Upper lobe of left lung (tissue), 6 donors: ENCODE data around the gene PNLIPRP2. TPM values are rescaled to one million over a fixed set of nuclear protein-coding genes. Genes with fewer than 3 reads are reported as not detected.

ENCODE experiments used
- ATAC-seq, 2 donors: fragments of 200-7000 bp; cut with Tn5 transposase; one replicate each; pipeline ENCODE4 v1.9.1; 2022; ENCODE audit warnings: mild to moderate bottlenecking in 2 of 2, moderate library complexity in 2 of 2; ENCODE audit not compliant: low FRiP score in 2 of 2
- DNase-seq, 2 donors: peaks; one replicate each; pipeline ENCODE4 v3.0.0-alpha.2; 2019 to 2020
- H3K27ac ChIP-seq, 4 donors: fragments of 200-600 bp; sonication (generic); one replicate each; pipeline ENCODE4 v1.5.1; 2016 to 2019
- H3K27me3 ChIP-seq, 4 donors: fragments of 200-600 bp; sonication (generic); one replicate each; pipeline ENCODE4 v1.5.1; 2017 to 2019
- H3K36me3 ChIP-seq, 4 donors: fragments of 200-600 bp; sonication (generic); one replicate each; pipeline ENCODE4 v1.5.1; 2016 to 2019
- H3K4me1 ChIP-seq, 4 donors: fragments of 200-600 bp; sonication (generic); one replicate each; pipeline ENCODE4 v1.5.1; 2018 to 2019
- H3K4me3 ChIP-seq, 4 donors: fragments of 200-600 bp; sonication (generic); one replicate each; pipeline ENCODE4 v1.5.1; 2017 to 2019; ENCODE audit warnings: mild to moderate bottlenecking in 2 of 4, moderate library complexity in 1 of 4
- H3K9me3 ChIP-seq, 4 donors: fragments of 200-600 bp; sonication (generic); one replicate each; pipeline ENCODE4 v1.5.1; 2018 to 2019
- CTCF ChIP-seq, 6 experiments: fragments of 450-650 bp in 4 of 6; fragments of 200-600 bp in 2 of 6; sonication (generic) in 2 of 6; IDR thresholded peaks; one replicate each; pipeline ENCODE4 v1.5.1; 2016 to 2019; ENCODE audit warnings: antibody characterized with exemption in 6 of 6
- EP300 ChIP-seq, 4 donors: sonication (generic); formaldehyde crosslinking; IDR thresholded peaks; one replicate each; pipeline ENCODE4 v1.5.1; 2017; ENCODE audit warnings: antibody characterized with exemption in 4 of 4, control low read depth in 2 of 4
- POLR2A ChIP-seq, 4 donors: fragments of 450-650 bp; IDR thresholded peaks; one replicate each; pipeline ENCODE4 v1.5.1; 2016 to 2017; ENCODE audit warnings: antibody characterized with exemption in 4 of 4, mild to moderate bottlenecking in 2 of 4
- POLR2AphosphoS5 ChIP-seq, 2 donors: sonication (generic); formaldehyde crosslinking; IDR thresholded peaks; one replicate each; pipeline ENCODE4 v1.5.1; 2017; ENCODE audit warnings: antibody characterized with exemption in 2 of 2
- WGBS, 2 donors: methylation state at CpG; one replicate each; pipeline ENCODE4 v1.1.5; 2017 to 2018; 5-methylcytosine and 5-hydroxymethylcytosine counted together
- total RNA-seq, 6 donors: library from RNA; depleted of rRNA in 4 of 6; stranded (reverse); fragments of >200 nt in 4 of 6; gene quantifications; one replicate each; pipeline versions ENCODE4 v1.1.0 to v1.2.1, GENCODE V29; 2016 to 2021
- donor health status: DM: no; HTN: no; CAD: no; lungs with moderate emphysema.
- donor health status: DM: no; HTN: yes; CAD: no; lungs with severe emphysema.

PNLIPRP2 gene
- total RNA-seq, 6 donors from 2014 or later, result 0.49 to 0.88 TPM; not detected in 4

GRCh38 chr10:116613471-116613870 is 7.3 kb upstream of the PNLIPRP2 start:
- H3K27ac ChIP-seq, result no peak overlapping the region
- no peak for TF ChIP-seq EP300 (IDR thresholded peaks at IDR 0.05)
- TF ChIP-seq CTCF (IDR thresholded peaks at IDR 0.05), result no peak
- TF ChIP-seq POLR2AphosphoS5 (IDR thresholded peaks at IDR 0.05), result no peak
- no peak for TF ChIP-seq POLR2A (IDR thresholded peaks at IDR 0.05)

GRCh38 chr10:116614796-116615195 is 6.0 kb upstream of the PNLIPRP2 start:
- H3K4me1 ChIP-seq, result peaks cover 0 to under 1% (median 0%) of the 10 kb centered on the region in 4 donors
- H3K27ac ChIP-seq, result no peak overlapping the region
- no peak overlapping the region for H3K4me3 ChIP-seq
- DNase-seq, result no peak
- no peaks in the 10 kb centered on the region for H3K36me3 ChIP-seq
- WGBS, 2 donors, result 46 to 56% methylated on average over 2 of the region's 2 CpGs
- no peak for ATAC-seq
- H3K9me3 ChIP-seq, result no peaks in the 10 kb centered on the region
- no peaks in the 10 kb centered on the region for H3K27me3 ChIP-seq
- no peak for TF ChIP-seq POLR2AphosphoS5 (IDR thresholded peaks at IDR 0.05)
- no peak for TF ChIP-seq CTCF (IDR thresholded peaks at IDR 0.05)
- TF ChIP-seq POLR2A (IDR thresholded peaks at IDR 0.05), result no peak
- TF ChIP-seq EP300 (IDR thresholded peaks at IDR 0.05), result no peak

More at GRCh38 chr10:116613471-116613870, 7.3 kb upstream of the PNLIPRP2 start:
- Histone ChIP-seq H3K36me3 (no peaks in the 10 kb centered on the region), H3K4me3 (no peak overlapping the region), H3K27me3 (no peaks in the 10 kb centered on the region), H3K4me1 (peaks cover 0 to 8% (median 0%) of the 10 kb centered on the region in 4 donors), H3K9me3 (no peaks in the 10 kb centered on the region)
- no peak for ATAC-seq
- WGBS, 2 donors, result 76 to 80% methylated on average over 2 of the region's 2 CpGs
- no peak for DNase-seq

GRCh38 chr10:116615199-116615776 is 5.5 kb upstream of the PNLIPRP2 start:
- WGBS, 2 donors, result 82 to 91% methylated on average over 2 to 3 of the region's 3 CpGs
- DNase-seq (no peak), ATAC-seq (no peak)
- H3K36me3 ChIP-seq, result no peaks in the 10 kb centered on the region
- H3K27me3 ChIP-seq, result no peaks in the 10 kb centered on the region
- H3K4me3 ChIP-seq, result no peak overlapping the region
- TF ChIP-seq POLR2A (IDR thresholded peaks at IDR 0.05) (no peak), POLR2AphosphoS5 (IDR thresholded peaks at IDR 0.05) (no peak), EP300 (IDR thresholded peaks at IDR 0.05) (no peak), CTCF (IDR thresholded peaks at IDR 0.05) (no peak)
- H3K9me3 ChIP-seq, result no peaks in the 10 kb centered on the region
- no peak overlapping the region for H3K27ac ChIP-seq
- no peaks in the 10 kb centered on the region for H3K4me1 ChIP-seq

DNA sequence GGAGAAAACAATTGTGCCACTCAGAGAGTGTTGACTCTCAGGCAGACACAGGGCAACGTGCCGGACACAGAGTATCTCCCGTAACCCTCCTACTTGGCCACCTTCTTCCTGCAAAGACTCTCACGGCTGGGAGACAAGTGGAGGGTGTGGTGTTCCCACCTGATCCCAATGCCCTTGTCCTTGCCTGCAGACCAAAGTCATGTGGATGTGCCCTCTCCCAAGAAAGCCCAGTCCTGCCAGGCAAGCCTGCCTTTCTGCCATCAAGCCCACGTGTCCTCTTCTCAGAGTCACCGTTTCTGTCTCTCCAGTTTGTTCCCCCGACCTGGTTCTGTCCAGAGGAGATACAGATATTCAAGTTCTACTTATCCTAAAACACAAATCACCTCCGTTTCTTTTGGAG is 723 bp downstream of the PNLIPRP2 start:
- no peaks in the 10 kb centered on the region for H3K9me3 ChIP-seq
- H3K4me3 ChIP-seq, result no peak overlapping the region
- 70 to 76% methylated on average over 8 of the region's 8 CpGs for WGBS, 2 donors
- no peak for DNase-seq
- no peak overlapping the region for H3K27ac ChIP-seq
- no peak for ATAC-seq
- no peaks in the 10 kb centered on the region for H3K27me3 ChIP-seq
- TF ChIP-seq EP300 (IDR thresholded peaks at IDR 0.05) (peak in 1 of 4 donors; percentile 20), CTCF (IDR thresholded peaks at IDR 0.05) (no peak)
- no peaks in the 10 kb centered on the region for H3K36me3 ChIP-seq
- no peaks in the 10 kb centered on the region for H3K4me1 ChIP-seq
